GM12801 (cell line): ENCODE data around the gene HAND2.

ENCODE experiments used
- CTCF ChIP-seq: IDR thresholded peaks from one replicate; pipeline ENCODE4 v1.5.1; 2011; ENCODE audit warnings: control low read depth; ENCODE audit not compliant: insufficient read length; ENCODE audit errors: extremely low read depth

Gene HAND2

GRCh38 chr4:173517781-173518424 lies 12.1 kb downstream of the HAND2 start:
- TF ChIP-seq CTCF = no peak

- no peak for TF ChIP-seq CTCF
Observed at GRCh38 chr4:173516621-173517524, 13.2 kb downstream of the HAND2 start.

GRCh38 chr4:173515458-173515857 lies 14.6 kb downstream of the HAND2 start:
- no peak for TF ChIP-seq CTCF

GRCh38 chr4:173514641-173515217 lies 15.3 kb downstream of the HAND2 start:
- TF ChIP-seq CTCF = no peak

- TF ChIP-seq CTCF = no peak
Observed at GRCh38 chr4:173513651-173514050, 16.4 kb downstream of the HAND2 start.

GRCh38 chr4:173511787-173512361 lies 18.2 kb downstream of the HAND2 start:
- TF ChIP-seq CTCF = no peak
